Upper lobe of left lung (tissue), 6 donors: ENCODE results near the gene PCBD1. TPM values are rescaled to one million over a fixed set of nuclear protein-coding genes. Genes with fewer than 3 reads are reported as not detected.

Experiments used
- ATAC-seq, 2 donors: fragments of 200-7000 bp; cut with Tn5 transposase; one replicate each; pipeline ENCODE4 v1.9.1; 2022; ENCODE audit warnings: mild to moderate bottlenecking in 2 of 2, moderate library complexity in 2 of 2; ENCODE audit not compliant: low FRiP score in 2 of 2
- DNase-seq, 2 donors: peaks; one replicate each; pipeline ENCODE4 v3.0.0-alpha.2; 2019 to 2020
- H3K27ac ChIP-seq, 4 donors: fragments of 200-600 bp; sonication (generic); one replicate each; pipeline ENCODE4 v1.5.1; 2016 to 2019
- H3K27me3 ChIP-seq, 4 donors: fragments of 200-600 bp; sonication (generic); one replicate each; pipeline ENCODE4 v1.5.1; 2017 to 2019
- H3K36me3 ChIP-seq, 4 donors: fragments of 200-600 bp; sonication (generic); one replicate each; pipeline ENCODE4 v1.5.1; 2016 to 2019
- H3K4me1 ChIP-seq, 4 donors: fragments of 200-600 bp; sonication (generic); one replicate each; pipeline ENCODE4 v1.5.1; 2018 to 2019
- H3K4me3 ChIP-seq, 4 donors: fragments of 200-600 bp; sonication (generic); one replicate each; pipeline ENCODE4 v1.5.1; 2017 to 2019; ENCODE audit warnings: mild to moderate bottlenecking in 2 of 4, moderate library complexity in 1 of 4
- H3K9me3 ChIP-seq, 4 donors: fragments of 200-600 bp; sonication (generic); one replicate each; pipeline ENCODE4 v1.5.1; 2018 to 2019
- EP300 ChIP-seq, 4 donors: sonication (generic); formaldehyde crosslinking; IDR thresholded peaks; one replicate each; pipeline ENCODE4 v1.5.1; 2017; ENCODE audit warnings: antibody characterized with exemption in 4 of 4, control low read depth in 2 of 4
- POLR2A ChIP-seq, 4 donors: fragments of 450-650 bp; IDR thresholded peaks; one replicate each; pipeline ENCODE4 v1.5.1; 2016 to 2017; ENCODE audit warnings: antibody characterized with exemption in 4 of 4, mild to moderate bottlenecking in 2 of 4
- POLR2AphosphoS5 ChIP-seq, 2 donors: sonication (generic); formaldehyde crosslinking; IDR thresholded peaks; one replicate each; pipeline ENCODE4 v1.5.1; 2017; ENCODE audit warnings: antibody characterized with exemption in 2 of 2
- WGBS, 2 donors: methylation state at CpG; one replicate each; pipeline ENCODE4 v1.1.5; 2017 to 2018; 5-methylcytosine and 5-hydroxymethylcytosine counted together
- total RNA-seq, 6 donors: library from RNA; depleted of rRNA in 4 of 6; stranded (reverse); fragments of >200 nt in 4 of 6; gene quantifications; one replicate each; pipeline versions ENCODE4 v1.1.0 to v1.2.1, GENCODE V29; 2016 to 2021
- TF ChIP-seq, protein P1 (sequence below), 6 experiments: fragments of 450-650 bp in 4 of 6; fragments of 200-600 bp in 2 of 6; sonication (generic) in 2 of 6; IDR thresholded peaks; one replicate each; pipeline ENCODE4 v1.5.1; 2016 to 2019; ENCODE audit warnings: antibody characterized with exemption in 6 of 6
- donor health status: DM: no; HTN: no; CAD: no; lungs with moderate emphysema.
- donor health status: DM: no; HTN: yes; CAD: no; lungs with severe emphysema.

The PCBD1 gene
- total RNA-seq, 6 donors from 2014 or later: 40.9 to 99.1 (median 71.9) TPM

DNA sequence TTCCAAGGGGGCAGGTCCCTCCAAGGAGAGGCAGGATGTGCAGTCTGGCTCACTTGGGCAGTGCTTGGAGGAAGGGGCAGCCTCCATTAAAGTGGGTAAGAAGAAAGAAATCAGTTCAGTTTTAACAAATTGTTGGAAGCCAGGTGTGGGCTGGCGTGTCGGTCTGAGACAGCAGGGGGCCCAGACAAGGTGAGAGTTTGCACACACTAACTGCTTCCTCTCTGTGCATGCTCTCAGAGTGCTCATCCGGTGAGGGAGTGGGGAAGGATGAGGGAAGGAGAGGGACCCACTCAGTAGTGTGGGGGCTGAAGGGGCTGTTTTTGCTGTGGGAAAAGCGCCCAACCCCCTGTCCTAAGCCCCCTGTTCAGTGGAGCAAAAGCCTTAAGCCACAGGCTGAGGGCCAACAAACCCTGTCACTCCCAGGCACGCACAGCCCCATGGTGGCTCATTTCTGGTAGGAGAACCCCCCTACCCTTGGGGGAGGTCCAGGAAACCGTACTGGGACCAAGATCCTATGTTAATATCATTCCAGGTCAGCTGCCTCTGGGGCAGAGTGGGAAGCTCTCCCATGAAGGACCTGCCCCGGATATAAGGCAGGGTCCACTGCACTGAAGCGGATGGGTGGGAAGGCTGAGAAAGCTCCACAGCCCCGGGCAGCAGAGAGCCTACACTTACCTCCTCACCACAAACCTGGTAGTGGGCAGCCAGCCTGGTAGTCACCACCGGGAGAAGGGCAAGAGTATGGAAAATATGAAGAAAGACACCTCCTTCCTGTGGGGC is 5.1 kb upstream of the PCBD1 start:
- H3K4me1 ChIP-seq: peaks cover 7 to 13% (median 9%) of the 10 kb centered on the region in 4 donors
- H3K4me3 ChIP-seq: no peak overlapping the region
- no peaks in the 10 kb centered on the region for H3K27me3 ChIP-seq
- no peaks in the 10 kb centered on the region for H3K36me3 ChIP-seq
- TF ChIP-seq POLR2A (IDR thresholded peaks at IDR 0.05): no peak
- no peak for TF ChIP-seq EP300 (IDR thresholded peaks at IDR 0.05)
- TF ChIP-seq POLR2AphosphoS5 (IDR thresholded peaks at IDR 0.05): no peak
- TF ChIP-seq, protein P1, sequence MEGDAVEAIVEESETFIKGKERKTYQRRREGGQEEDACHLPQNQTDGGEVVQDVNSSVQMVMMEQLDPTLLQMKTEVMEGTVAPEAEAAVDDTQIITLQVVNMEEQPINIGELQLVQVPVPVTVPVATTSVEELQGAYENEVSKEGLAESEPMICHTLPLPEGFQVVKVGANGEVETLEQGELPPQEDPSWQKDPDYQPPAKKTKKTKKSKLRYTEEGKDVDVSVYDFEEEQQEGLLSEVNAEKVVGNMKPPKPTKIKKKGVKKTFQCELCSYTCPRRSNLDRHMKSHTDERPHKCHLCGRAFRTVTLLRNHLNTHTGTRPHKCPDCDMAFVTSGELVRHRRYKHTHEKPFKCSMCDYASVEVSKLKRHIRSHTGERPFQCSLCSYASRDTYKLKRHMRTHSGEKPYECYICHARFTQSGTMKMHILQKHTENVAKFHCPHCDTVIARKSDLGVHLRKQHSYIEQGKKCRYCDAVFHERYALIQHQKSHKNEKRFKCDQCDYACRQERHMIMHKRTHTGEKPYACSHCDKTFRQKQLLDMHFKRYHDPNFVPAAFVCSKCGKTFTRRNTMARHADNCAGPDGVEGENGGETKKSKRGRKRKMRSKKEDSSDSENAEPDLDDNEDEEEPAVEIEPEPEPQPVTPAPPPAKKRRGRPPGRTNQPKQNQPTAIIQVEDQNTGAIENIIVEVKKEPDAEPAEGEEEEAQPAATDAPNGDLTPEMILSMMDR (IDR thresholded peaks at IDR 0.05): no peak
- H3K9me3 ChIP-seq: no peaks in the 10 kb centered on the region
- no peak for ATAC-seq
- no peak for DNase-seq
- 72 to 80% methylated on average over 8 to 10 of the region's 10 CpGs for WGBS, 2 donors
- H3K27ac ChIP-seq: no peak overlapping the region

GRCh38 chr10:70892631-70893030 is 4.3 kb upstream of the PCBD1 start:
- no peaks in the 10 kb centered on the region for H3K36me3 ChIP-seq
- no peak overlapping the region for H3K27ac ChIP-seq
- H3K9me3 ChIP-seq: no peaks in the 10 kb centered on the region
- TF ChIP-seq POLR2A (IDR thresholded peaks at IDR 0.05) (no peak), POLR2AphosphoS5 (IDR thresholded peaks at IDR 0.05) (no peak), EP300 (IDR thresholded peaks at IDR 0.05) (no peak)
- TF ChIP-seq, protein P1 (IDR thresholded peaks at IDR 0.05): no peak
- H3K4me3 ChIP-seq: no peak overlapping the region
- ATAC-seq (no peak), DNase-seq (no peak)
- no peaks in the 10 kb centered on the region for H3K27me3 ChIP-seq
- 96 to 98% methylated on average over 4 of the region's 4 CpGs for WGBS, 2 donors
- H3K4me1 ChIP-seq: peaks cover 7 to 15% (median 11%) of the 10 kb centered on the region in 4 donors

GRCh38 chr10:70891627-70892026 is 3.3 kb upstream of the PCBD1 start:
- Histone ChIP-seq H3K9me3 (no peaks in the 10 kb centered on the region), H3K27ac (no peak overlapping the region), H3K36me3 (no peaks in the 10 kb centered on the region), H3K4me3 (no peak overlapping the region), H3K27me3 (no peaks in the 10 kb centered on the region), H3K4me1 (peaks cover 16 to 25% (median 20%) of the 10 kb centered on the region in 4 donors)
- 57 to 65% methylated on average over 1 of the region's 1 CpG for WGBS, 2 donors
- DNase-seq (no peak), ATAC-seq (no peak)
- no peak for TF ChIP-seq EP300 (IDR thresholded peaks at IDR 0.05)
- no peak for TF ChIP-seq POLR2A (IDR thresholded peaks at IDR 0.05)
- no peak for TF ChIP-seq POLR2AphosphoS5 (IDR thresholded peaks at IDR 0.05)
- TF ChIP-seq, protein P1 (IDR thresholded peaks at IDR 0.05): no peak

DNA sequence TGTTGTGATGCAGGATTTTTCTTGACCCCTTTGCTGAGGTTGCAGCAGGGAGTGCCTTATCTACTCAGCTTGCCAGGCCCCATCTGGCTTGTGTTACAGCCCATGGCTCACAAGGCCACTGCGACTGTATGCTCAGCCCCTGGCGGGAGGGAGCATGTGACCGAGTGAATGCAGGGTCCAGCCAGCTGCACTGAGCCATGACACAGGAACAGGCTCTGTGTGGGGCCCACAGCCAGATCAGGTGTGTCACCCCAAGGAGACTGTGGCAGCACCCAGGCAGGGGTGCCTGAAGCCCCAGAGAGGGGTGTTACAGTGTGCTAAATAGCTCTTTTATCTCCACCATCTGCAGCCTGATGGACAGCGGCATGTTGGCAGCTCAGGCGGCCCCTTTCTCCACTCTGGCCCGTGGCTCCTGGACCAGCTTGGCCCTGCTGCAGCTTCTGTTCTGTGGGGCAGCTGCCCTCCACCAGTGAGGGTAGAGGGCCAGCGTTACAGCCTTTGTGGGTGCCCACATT is 2.6 kb upstream of the PCBD1 start:
- DNase-seq (no peak), ATAC-seq (no peak)
- 80 to 85% methylated on average over 6 to 7 of the region's 7 CpGs for WGBS, 2 donors

More for the DNA sequence above, 2.6 kb upstream of the PCBD1 start:
- Histone ChIP-seq H3K4me3 (no peak overlapping the region), H3K4me1 (peaks cover 20 to 32% (median 25%) of the 10 kb centered on the region in 4 donors), H3K9me3 (no peaks in the 10 kb centered on the region), H3K36me3 (no peaks in the 10 kb centered on the region), H3K27me3 (no peaks in the 10 kb centered on the region), H3K27ac (no peak overlapping the region)
- TF ChIP-seq POLR2AphosphoS5 (IDR thresholded peaks at IDR 0.05): no peak
- TF ChIP-seq POLR2A (IDR thresholded peaks at IDR 0.05): no peak
- TF ChIP-seq EP300 (IDR thresholded peaks at IDR 0.05): no peak
- TF ChIP-seq, protein P1 (IDR thresholded peaks at IDR 0.05): no peak
